Spinal cord (tissue), 10 donors: ENCODE measurements around the gene ELAVL2. TPM values are rescaled to one million over a fixed set of nuclear protein-coding genes. Genes with fewer than 3 reads are reported as not detected.

Source experiments
- DNase-seq, 6 donors: peaks; one replicate each; pipeline versions ENCODE4 v3.0.0 to v3.0.0-alpha.2; 2013 to 2015; ENCODE audit warnings: low spot score in 6 of 6, low read depth in 4 of 6
- H3K27ac ChIP-seq: one replicate; pipeline ENCODE4 v1.5.1; 2013; ENCODE audit warnings: low read depth, low read length, control low read depth
- H3K27me3 ChIP-seq: one replicate; pipeline ENCODE4 v1.6.1; 2013; ENCODE audit warnings: low read length; ENCODE audit not compliant: control insufficient read depth, insufficient read depth
- H3K36me3 ChIP-seq: one replicate; pipeline ENCODE4 v1.6.1; 2013; ENCODE audit warnings: low read length; ENCODE audit not compliant: control insufficient read depth, insufficient read depth
- H3K4me1 ChIP-seq: one replicate; pipeline ENCODE4 v1.6.1; 2013; ENCODE audit warnings: low read length; ENCODE audit not compliant: control insufficient read depth, insufficient read depth
- H3K4me3 ChIP-seq: one replicate; pipeline ENCODE4 v1.5.1; 2013; ENCODE audit warnings: low read depth, low read length, control low read depth
- H3K9me3 ChIP-seq: one replicate; pipeline ENCODE4 v1.6.1; 2013; ENCODE audit warnings: low read length; ENCODE audit not compliant: control insufficient read depth, insufficient read depth
- WGBS: methylation state at CpG from one replicate; pipeline ENCODE4 v1.1.5; 2013; ENCODE audit warnings: missing lambda C conversion rate; ENCODE audit not compliant: insufficient coverage; 5-methylcytosine and 5-hydroxymethylcytosine counted together
- polyA plus RNA-seq, 2 donors: library from polyadenylated mRNA; unstranded; fragments of 120-200 nt; gene quantifications; one replicate each; pipeline ENCODE4 v1.2.1, GENCODE V29; 2013; ENCODE audit not compliant: insufficient read length in 2 of 2
- total RNA-seq, 2 donors: library from RNA; depleted of rRNA in 1 of 2; stranded (reverse); fragments of 120-200 nt in 1 of 2; fragments of >200 nt in 1 of 2; gene quantifications; one replicate each; pipeline versions ENCODE4 v1.2.3 to v1.2.4, GENCODE V29; 2013 to 2014
- donor health status: healthy.

ELAVL2 gene
- total and polyA plus RNA-seq, 4 donors = 35.8 to 188 (median 92.8) TPM

GRCh38 chr9:23799521-23799920, 26.5 kb downstream of the ELAVL2 start:
- Histone ChIP-seq H3K27ac (no peak overlapping the region), H3K4me3 (no peak overlapping the region), H3K36me3 (no peaks in the 10 kb centered on the region), H3K27me3 (no peaks in the 10 kb centered on the region), H3K9me3 (no peaks in the 10 kb centered on the region), H3K4me1 (no peaks in the 10 kb centered on the region)
- no peak for DNase-seq

- H3K27ac ChIP-seq = no peak overlapping the region
- WGBS = no CpG with 5 or more reads among the region's 4 CpGs
- peak in 1 of 6 donors; percentile 28 for DNase-seq
- H3K9me3 ChIP-seq = no peaks in the 10 kb centered on the region
- no peaks in the 10 kb centered on the region for H3K4me1 ChIP-seq
- no peaks in the 10 kb centered on the region for H3K36me3 ChIP-seq
- no peak overlapping the region for H3K4me3 ChIP-seq
- no peaks in the 10 kb centered on the region for H3K27me3 ChIP-seq
These were observed 27.7 kb downstream of the ELAVL2 start for GRCh38 chr9:23798325-23798724.

- H3K27me3 ChIP-seq = no peaks in the 10 kb centered on the region
- no peaks in the 10 kb centered on the region for H3K4me1 ChIP-seq
- H3K4me3 ChIP-seq = no peak overlapping the region
- 100% methylated on average over 1 of the region's 3 CpGs for WGBS
- no peaks in the 10 kb centered on the region for H3K9me3 ChIP-seq
- H3K27ac ChIP-seq = no peak overlapping the region
- no peaks in the 10 kb centered on the region for H3K36me3 ChIP-seq
- DNase-seq = no peak
These were observed 29.8 kb downstream of the ELAVL2 start for GRCh38 chr9:23796209-23796608.

- WGBS = 59% methylated on average over 5 of the region's 9 CpGs
- peak in 1 of 6 donors; percentile 75 for DNase-seq
- no peaks in the 10 kb centered on the region for H3K4me1 ChIP-seq
These were observed 35.4 kb downstream of the ELAVL2 start for GRCh38 chr9:23790351-23791260.

GRCh38 chr9:23789529-23790254, 36.3 kb downstream of the ELAVL2 start:
- WGBS = no CpG with 5 or more reads among the region's 4 CpGs
- Histone ChIP-seq H3K9me3 (no peaks in the 10 kb centered on the region), H3K4me1 (no peaks in the 10 kb centered on the region), H3K36me3 (no peaks in the 10 kb centered on the region), H3K4me3 (no peak overlapping the region), H3K27ac (no peak overlapping the region), H3K27me3 (no peaks in the 10 kb centered on the region)
- no peak for DNase-seq

More at GRCh38 chr9:23790351-23791260, 35.4 kb downstream of the ELAVL2 start:
- Histone ChIP-seq H3K9me3 (no peaks in the 10 kb centered on the region), H3K27me3 (no peaks in the 10 kb centered on the region), H3K4me3 (no peak overlapping the region), H3K36me3 (no peaks in the 10 kb centered on the region), H3K27ac (no peak overlapping the region)

- Histone ChIP-seq H3K4me3 (no peak overlapping the region), H3K36me3 (no peaks in the 10 kb centered on the region), H3K4me1 (no peaks in the 10 kb centered on the region), H3K9me3 (no peaks in the 10 kb centered on the region), H3K27me3 (no peaks in the 10 kb centered on the region), H3K27ac (no peak overlapping the region)
- WGBS = 80% methylated on average over 1 of the region's 1 CpG
- no peak for DNase-seq
These were observed 41.1 kb downstream of the ELAVL2 start for GRCh38 chr9:23784962-23785361.

GRCh38 chr9:23783509-23783908, 42.5 kb downstream of the ELAVL2 start:
- Histone ChIP-seq H3K4me3 (no peak overlapping the region), H3K36me3 (no peaks in the 10 kb centered on the region), H3K9me3 (no peaks in the 10 kb centered on the region), H3K27ac (no peak overlapping the region), H3K27me3 (no peaks in the 10 kb centered on the region), H3K4me1 (no peaks in the 10 kb centered on the region)
- DNase-seq = no peak
- WGBS = no CpG with 5 or more reads among the region's 1 CpG

- Histone ChIP-seq H3K27me3 (no peaks in the 10 kb centered on the region), H3K27ac (no peak overlapping the region), H3K4me3 (no peak overlapping the region), H3K4me1 (no peaks in the 10 kb centered on the region), H3K9me3 (no peaks in the 10 kb centered on the region), H3K36me3 (no peaks in the 10 kb centered on the region)
- peak in 2 of 6 donors; percentile 28 to 29 for DNase-seq
- WGBS = no CpG with 5 or more reads among the region's 2 CpGs
These were observed 46.8 kb downstream of the ELAVL2 start for GRCh38 chr9:23779220-23779619.

- no peak for DNase-seq
- WGBS = 83% methylated on average over 1 of the region's 5 CpGs
- H3K9me3 ChIP-seq = no peaks in the 10 kb centered on the region
- no peaks in the 10 kb centered on the region for H3K4me1 ChIP-seq
- H3K36me3 ChIP-seq = no peaks in the 10 kb centered on the region
- H3K27ac ChIP-seq = no peak overlapping the region
- no peaks in the 10 kb centered on the region for H3K27me3 ChIP-seq
- no peak overlapping the region for H3K4me3 ChIP-seq
These were observed 48.7 kb downstream of the ELAVL2 start for GRCh38 chr9:23777328-23777727.
